ENCODE data around the gene C1QTNF6. TPM values are rescaled to one million over a fixed set of nuclear protein-coding genes. Genes with fewer than 3 reads are reported as not detected.

Gene C1QTNF6
- total RNA-seq, 1 experiment from 2014 or later, result 6.3 TPM

- POLR2A ChIA-PET (ENCODE audit: low non-redundant PET), result interaction anchor here (0.7 kb wide), 1 partner anchor 23 kb away, joined by 3 read pairs; no protein-coding TSS in a partner anchor
- H3K36me3 ChIP-seq (ENCODE audit: insufficient read depth, low read length, poor library complexity, severe bottlenecking), result no peaks in the 10 kb centered on the region
- no peaks in the 10 kb centered on the region for H3K4me1 ChIP-seq (ENCODE audit: insufficient read depth, low read length, poor library complexity, severe bottlenecking)
- no peaks in the 10 kb centered on the region for H3K9me3 ChIP-seq (ENCODE audit: low read depth, low read length, poor library complexity, severe bottlenecking)
- no TSS peak for BruUV-seq (replicated peaks)
- TF ChIP-seq CTCF (conservative IDR thresholded peaks at IDR 0.05; ENCODE audit: low read depth, low read length) (no peak), EZH2 (IDR thresholded peaks at IDR 0.05; ENCODE audit: borderline replicate concordance, low read depth, low read length, poor library complexity, severe bottlenecking) (no peak)
- H3K27ac ChIP-seq (ENCODE audit: low read depth, low read length, poor library complexity, severe bottlenecking), result no peak overlapping the region
- no peaks in the 10 kb centered on the region for H3K27me3 ChIP-seq (replicated peaks; ENCODE audit: insufficient read depth, low read depth, low read length, poor library complexity)
- CTCF ChIA-PET, result no interaction called here
- intact Hi-C loops (cut with micrococcal nuclease; ENCODE audit: unreplicated experiment), result no loop called here
- DNase-seq (ENCODE audit: low spot score), result no peak
- no peak overlapping the region for H3K4me3 ChIP-seq (ENCODE audit: low read depth, low read length, poor library complexity, severe bottlenecking)
Observed at GRCh38 chr22:37137903-37138665, 50.0 kb downstream of the C1QTNF6 start.

- H3K4me3 ChIP-seq (ENCODE audit: low read depth, low read length, poor library complexity, severe bottlenecking), result no peak overlapping the region
- POLR2A ChIA-PET (ENCODE audit: low non-redundant PET), result interaction anchor here (0.7 kb wide), 1 partner anchor 24 kb away, joined by 3 read pairs; no protein-coding TSS in a partner anchor
- no TSS peak for BruUV-seq (replicated peaks)
- DNase-seq (ENCODE audit: low spot score), result no peak
- H3K4me1 ChIP-seq (ENCODE audit: insufficient read depth, low read length, poor library complexity, severe bottlenecking), result no peaks in the 10 kb centered on the region
- no peaks in the 10 kb centered on the region for H3K9me3 ChIP-seq (ENCODE audit: low read depth, low read length, poor library complexity, severe bottlenecking)
- CTCF ChIA-PET, result no interaction called here
- no peaks in the 10 kb centered on the region for H3K27me3 ChIP-seq (replicated peaks; ENCODE audit: insufficient read depth, low read depth, low read length, poor library complexity)
- TF ChIP-seq EZH2 (IDR thresholded peaks at IDR 0.05; ENCODE audit: borderline replicate concordance, low read depth, low read length, poor library complexity, severe bottlenecking), result no peak
- TF ChIP-seq CTCF (conservative IDR thresholded peaks at IDR 0.05; ENCODE audit: low read depth, low read length), result no peak
- H3K36me3 ChIP-seq (ENCODE audit: insufficient read depth, low read length, poor library complexity, severe bottlenecking), result no peaks in the 10 kb centered on the region
- no peak overlapping the region for H3K27ac ChIP-seq (ENCODE audit: low read depth, low read length, poor library complexity, severe bottlenecking)
- intact Hi-C loops (cut with micrococcal nuclease; ENCODE audit: unreplicated experiment), result no loop called here
Observed at GRCh38 chr22:37137131-37137530, 50.9 kb downstream of the C1QTNF6 start.

- intact Hi-C loops (cut with micrococcal nuclease; ENCODE audit: unreplicated experiment), result no loop called here
- CTCF ChIA-PET, result no interaction called here
Observed at GRCh38 chr22:37135023-37135422, 53.0 kb downstream of the C1QTNF6 start.

More at GRCh38 chr22:37135023-37135422, 53.0 kb downstream of the C1QTNF6 start:
- no TSS peak for BruUV-seq (replicated peaks)
- POLR2A ChIA-PET (ENCODE audit: low non-redundant PET), result no interaction called here
- H3K4me3 ChIP-seq (ENCODE audit: low read depth, low read length, poor library complexity, severe bottlenecking), result no peak overlapping the region
- no peak overlapping the region for H3K27ac ChIP-seq (ENCODE audit: low read depth, low read length, poor library complexity, severe bottlenecking)
- TF ChIP-seq EZH2 (IDR thresholded peaks at IDR 0.05; ENCODE audit: borderline replicate concordance, low read depth, low read length, poor library complexity, severe bottlenecking), result no peak
- no peak for TF ChIP-seq CTCF (conservative IDR thresholded peaks at IDR 0.05; ENCODE audit: low read depth, low read length)
- no peaks in the 10 kb centered on the region for H3K36me3 ChIP-seq (ENCODE audit: insufficient read depth, low read length, poor library complexity, severe bottlenecking)
- H3K9me3 ChIP-seq (ENCODE audit: low read depth, low read length, poor library complexity, severe bottlenecking), result no peaks in the 10 kb centered on the region
- no peaks in the 10 kb centered on the region for H3K4me1 ChIP-seq (ENCODE audit: insufficient read depth, low read length, poor library complexity, severe bottlenecking)
- DNase-seq (ENCODE audit: low spot score), result no peak
- H3K27me3 ChIP-seq (replicated peaks; ENCODE audit: insufficient read depth, low read depth, low read length, poor library complexity), result no peaks in the 10 kb centered on the region

Data from A673 (cell line).